B cell (primary cell): ENCODE results near the gene PIGM. TPM values are rescaled to one million over a fixed set of nuclear protein-coding genes. Genes with fewer than 3 reads are reported as not detected.

Experiments used
- ATAC-seq: fragments of 200-7000 bp; cut with Tn5 transposase; one replicate; pipeline ENCODE4 v1.10.0; 2021; ENCODE audit warnings: low read depth, mild to moderate bottlenecking, moderate number of reproducible peaks, moderate library complexity
- CTCF ChIA-PET: fragments of 350-600 bp; sonication (Branson Sonifier 250); formaldehyde crosslinking; loops from one replicate; lab custom pipeline; 2021; ENCODE audit warnings: antibody characterized with exemption, inconsistent platforms; lab: Charles Lee
- POLR2A ChIA-PET: fragments of 350-600 bp; sonication (Branson Sonifier 250); formaldehyde crosslinking; loops from one replicate; lab custom pipeline; 2021; ENCODE audit warnings: antibody characterized with exemption; lab: Charles Lee
- DNase-seq: peaks from one replicate; pipeline ENCODE4 v3.0.0; 2013
- H2AFZ ChIP-seq: 2 replicates; pipeline ENCODE4 v1.6.1; 2012; ENCODE audit warnings: mild to moderate bottlenecking, low read depth, low read length; ENCODE audit not compliant: insufficient read depth, poor library complexity, severe bottlenecking
- H3K27ac ChIP-seq, 2 donors: 1 replicate in 1 of 2; 2 replicates in 1 of 2; pipeline ENCODE4 v1.5.1; 2012 to 2013; ENCODE audit warnings: low read length in 2 of 2, mild to moderate bottlenecking in 2 of 2, moderate library complexity in 1 of 2
- H3K27me3 ChIP-seq, 4 experiments: fragments of 200-600 bp in 1 of 4; sonication (generic) in 1 of 4; replicated peaks in 1 of 4; 1 replicate in 2 of 4; 2 replicates in 2 of 4; pipeline versions ENCODE4 v1.6.1 to v1.7.0; 2013 to 2016; ENCODE audit warnings: low read length in 3 of 4, mild to moderate bottlenecking in 2 of 4, mixed read lengths in 1 of 4, moderate library complexity in 1 of 4; ENCODE audit not compliant: insufficient read depth in 4 of 4, control insufficient read depth in 3 of 4; ENCODE audit errors: control extremely low read depth in 1 of 4
- H3K36me3 ChIP-seq, 2 experiments: replicated peaks in 1 of 2; 1 replicate in 1 of 2; 2 replicates in 1 of 2; pipeline versions ENCODE4 v1.6.1 to v1.7.1; 2013; ENCODE audit warnings: low read length in 1 of 2; ENCODE audit not compliant: insufficient read depth in 2 of 2, control insufficient read depth in 1 of 2; ENCODE audit errors: control extremely low read depth in 1 of 2, extremely low read depth in 1 of 2
- H3K4me1 ChIP-seq, 2 donors: fragments of 200-600 bp in 1 of 2; sonication (generic) in 1 of 2; 1 replicate in 1 of 2; 2 replicates in 1 of 2; pipeline versions ENCODE4 v1.5.1 to v1.6.1; 2013 to 2017; ENCODE audit warnings: low read length in 2 of 2; ENCODE audit not compliant: control insufficient read depth in 2 of 2, insufficient read depth in 2 of 2
- H3K4me2 ChIP-seq: replicated peaks from 2 replicates; pipeline ENCODE3; 2012; ENCODE audit warnings: mild to moderate bottlenecking, low read depth, low read length; ENCODE audit not compliant: poor library complexity, severe bottlenecking
- H3K4me3 ChIP-seq, 5 experiments: fragments of 200-600 bp in 1 of 5; sonication (generic) in 1 of 5; 1 replicate in 3 of 5; 2 replicates in 2 of 5; pipeline versions ENCODE4 v1.5.1 to v1.7.0; 2011 to 2016; ENCODE audit warnings: low read length in 4 of 5, mild to moderate bottlenecking in 4 of 5, low read depth in 2 of 5, control low read depth in 1 of 5, moderate library complexity in 1 of 5; ENCODE audit not compliant: insufficient read depth in 1 of 5; ENCODE audit errors: control extremely low read depth in 1 of 5, extremely low read depth in 1 of 5
- H3K79me2 ChIP-seq: fragments of 200-600 bp; sonication (generic); one replicate; pipeline ENCODE4 v1.6.0; 2016; ENCODE audit warnings: low read length; ENCODE audit not compliant: control insufficient read depth, insufficient read depth
- H3K9ac ChIP-seq: fragments of 200-600 bp; sonication (generic); 2 replicates; pipeline ENCODE4 v1.6.1; 2017; ENCODE audit warnings: mild to moderate bottlenecking, low read length, moderate library complexity
- H3K9me3 ChIP-seq, 3 donors: one replicate each; pipeline versions ENCODE4 v1.6.1 to v1.7.1; 2013; ENCODE audit warnings: low read length in 2 of 3; ENCODE audit not compliant: control insufficient read depth in 2 of 3, insufficient read depth in 1 of 3; ENCODE audit errors: control extremely low read depth in 1 of 3
- H4K20me1 ChIP-seq: 2 replicates; pipeline ENCODE4 v1.6.0; 2012; ENCODE audit warnings: mild to moderate bottlenecking, low read length; ENCODE audit not compliant: insufficient read depth, control insufficient read depth, poor library complexity, severe bottlenecking
- H3K27ac Mint-ChIP-seq: one replicate; pipeline ENCODE4 v1.8.0; 2021; ENCODE audit warnings: mixed read lengths
- H3K27me3 Mint-ChIP-seq: one replicate; pipeline ENCODE4 v1.8.0; 2021; ENCODE audit warnings: mixed read lengths
- H3K4me1 Mint-ChIP-seq: one replicate; pipeline ENCODE4 v1.8.0; 2021; ENCODE audit warnings: mixed read lengths
- H3K4me3 Mint-ChIP-seq: one replicate; pipeline ENCODE4 v1.8.0; 2021; ENCODE audit warnings: mixed read lengths
- H3K9me3 Mint-ChIP-seq: one replicate; pipeline ENCODE4 v1.8.0; 2022; ENCODE audit warnings: mixed read lengths; ENCODE audit not compliant: insufficient read depth
- CTCF ChIP-seq: fragments of 200-600 bp; IDR thresholded peaks from one replicate; pipeline ENCODE4 v1.8.0; 2022; ENCODE audit warnings: antibody characterized with exemption, mild to moderate bottlenecking
- EZH2 ChIP-seq: IDR thresholded peaks from 2 replicates; pipeline ENCODE4 v1.6.1; 2012; ENCODE audit warnings: borderline replicate concordance, low read depth, mild to moderate bottlenecking, moderate library complexity, low read length; ENCODE audit not compliant: insufficient read depth, poor library complexity, severe bottlenecking
- WGBS: methylation state at CpG from one replicate; pipeline ENCODE4 v1.1.5; 2013; ENCODE audit warnings: missing lambda C conversion rate; ENCODE audit not compliant: insufficient coverage; 5-methylcytosine and 5-hydroxymethylcytosine counted together
- intact Hi-C: fragments of 100-400 bp; cut with micrococcal nuclease; formaldehyde crosslinking; loops from one replicate; pipeline ENCODE4 v1.10.0; 2022
- polyA plus RNA-seq: library from polyadenylated mRNA; depleted of rRNA; stranded (reverse); fragments of >200 nt; gene quantifications from 2 replicates; pipeline ENCODE4 v1.2.3, GENCODE V29; 2012
- total RNA-seq, 2 donors: library from RNA; stranded (reverse); fragments of 120-200 nt in 1 of 2; gene quantifications; 1 replicate in 1 of 2; 2 replicates in 1 of 2; pipeline versions ENCODE4 v1.2.3 to v1.2.4, GENCODE V29; 2013 to 2022

Gene PIGM
- total and polyA plus RNA-seq, 2 donors (not counting 1 experiment from before 2014, with no cell fraction given), result 1.4 to 7.4 TPM

DNA sequence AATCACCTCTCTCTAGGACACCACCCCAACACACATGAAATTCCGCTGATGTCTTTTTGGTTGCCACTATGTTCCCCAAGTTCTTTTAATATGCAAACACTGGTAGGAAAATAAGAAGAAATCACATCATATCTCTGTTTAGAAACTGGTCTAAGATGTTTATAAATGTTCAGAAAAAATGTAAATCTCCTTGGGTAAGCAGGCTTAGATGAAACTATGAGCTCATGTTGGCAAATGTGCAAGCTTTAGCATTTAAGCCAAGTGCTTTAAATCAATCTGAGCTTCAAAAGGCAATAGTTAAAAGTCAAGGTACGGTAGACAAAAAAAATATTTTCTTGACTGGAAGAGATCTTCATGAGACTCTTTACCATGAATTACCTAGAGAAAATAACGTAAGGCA is 52.5 kb downstream of the PIGM start:
- Histone ChIP-seq H3K4me2 (no peak overlapping the region), H3K27me3 (peaks cover 0 to 25% (median 6%) of the 10 kb centered on the region in 4 experiments), H2AFZ (no peak overlapping the region), H4K20me1 (no peaks in the 10 kb centered on the region), H3K9me3 (peaks cover 0 to 3% (median 0%) of the 10 kb centered on the region in 3 donors), H3K4me1 (no peaks in the 10 kb centered on the region), H3K9ac (no peak overlapping the region), H3K4me3 (no peak overlapping the region), H3K27ac (no peak overlapping the region), H3K36me3 (no peaks in the 10 kb centered on the region), H3K79me2 (no peaks in the 10 kb centered on the region)
- no peak for ATAC-seq
- DNase-seq, result no peak
- no peaks in the 10 kb centered on the region for H3K9me3 Mint-ChIP-seq
- CTCF ChIA-PET, result no interaction called here
- no peak overlapping the region for H3K27ac Mint-ChIP-seq
- intact Hi-C loops, result no loop called here
- no peaks in the 10 kb centered on the region for H3K4me1 Mint-ChIP-seq
- POLR2A ChIA-PET, result no interaction called here
- H3K4me3 Mint-ChIP-seq, result no peak overlapping the region
- WGBS, result no CpG with 5 or more reads among the region's 3 CpGs
- peaks cover 43% of the 10 kb centered on the region for H3K27me3 Mint-ChIP-seq
- no peak for TF ChIP-seq CTCF
- no peak for TF ChIP-seq EZH2

DNA sequence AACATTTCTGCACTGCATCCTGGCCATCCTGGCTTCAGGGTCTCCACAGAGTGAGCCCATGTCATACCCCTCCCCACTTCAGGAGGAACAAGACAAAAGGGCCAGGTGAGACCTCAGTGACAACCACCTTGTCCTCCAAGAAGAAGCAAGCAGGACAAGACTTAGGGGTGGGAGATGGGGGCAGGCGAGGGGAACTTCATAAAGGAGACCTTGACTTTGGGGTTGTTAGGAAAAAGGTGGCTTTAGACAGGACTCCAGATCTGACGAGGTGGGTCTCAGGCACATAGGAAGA is 53.7 kb downstream of the PIGM start:
- H3K4me1 Mint-ChIP-seq, result no peaks in the 10 kb centered on the region
- DNase-seq (no peak), ATAC-seq (no peak)
- Histone ChIP-seq H4K20me1 (no peaks in the 10 kb centered on the region), H3K4me3 (no peak overlapping the region), H3K27me3 (peaks cover 0 to 30% (median 6%) of the 10 kb centered on the region in 4 experiments), H3K9ac (no peak overlapping the region), H3K9me3 (peaks cover 0 to 3% (median 0%) of the 10 kb centered on the region in 3 donors), H3K79me2 (no peaks in the 10 kb centered on the region), H3K36me3 (no peaks in the 10 kb centered on the region), H3K4me1 (no peaks in the 10 kb centered on the region), H2AFZ (no peak overlapping the region), H3K4me2 (no peak overlapping the region), H3K27ac (no peak overlapping the region)
- CTCF ChIA-PET, result no interaction called here
- H3K27ac Mint-ChIP-seq, result no peak overlapping the region
- POLR2A ChIA-PET, result no interaction called here
- intact Hi-C loops, result no loop called here
- H3K27me3 Mint-ChIP-seq, result peaks cover 37% of the 10 kb centered on the region
- WGBS, result no CpG with 5 or more reads among the region's 2 CpGs
- H3K4me3 Mint-ChIP-seq, result no peak overlapping the region
- TF ChIP-seq EZH2, result no peak
- no peak for TF ChIP-seq CTCF
- H3K9me3 Mint-ChIP-seq, result no peaks in the 10 kb centered on the region
